ENCODE measurements around the gene LIN52.
"Not testable (repeated sequence)": the region's sequence is repeated elsewhere in the genome, so short reads cannot be mapped to it uniquely, and the experiment has no call there.

LIN52 gene

GRCh38 chr14:74111395-74112216 lies 26.9 kb downstream of the LIN52 start:
- not testable (repeated sequence) for DNase-seq

GRCh38 chr14:74125487-74125886 lies 40.7 kb downstream of the LIN52 start:
- not testable (repeated sequence) for DNase-seq

GRCh38 chr14:74126315-74127013 lies 41.7 kb downstream of the LIN52 start:
- no peak for DNase-seq

- no peak for DNase-seq
These were observed 42.9 kb downstream of the LIN52 start for GRCh38 chr14:74127634-74128033.

- no peak for DNase-seq
These were observed 49.2 kb downstream of the LIN52 start for GRCh38 chr14:74133833-74134481.

GRCh38 chr14:74134484-74134883 lies 49.7 kb downstream of the LIN52 start:
- DNase-seq = no peak

GRCh38 chr14:74135426-74135825 lies 50.7 kb downstream of the LIN52 start:
- DNase-seq = no peak

- no peak for DNase-seq
These were observed 55.7 kb downstream of the LIN52 start for GRCh38 chr14:74140374-74140850.

- DNase-seq = no peak
These were observed 56.9 kb downstream of the LIN52 start for GRCh38 chr14:74141703-74142102.

GRCh38 chr14:74142523-74142922 lies 57.8 kb downstream of the LIN52 start:
- no peak for DNase-seq

- no peak for DNase-seq
These were observed 60.0 kb downstream of the LIN52 start for GRCh38 chr14:74144789-74145188.

GRCh38 chr14:74147571-74147970 lies 62.8 kb downstream of the LIN52 start:
- no peak for DNase-seq

GRCh38 chr14:74148705-74149104 lies 63.9 kb downstream of the LIN52 start:
- DNase-seq = no peak

- DNase-seq = no peak
These were observed 70.5 kb downstream of the LIN52 start for GRCh38 chr14:74155287-74155686.

GRCh38 chr14:74155749-74156148 lies 71.0 kb downstream of the LIN52 start:
- DNase-seq = no peak

GRCh38 chr14:74160763-74161162 lies 76.0 kb downstream of the LIN52 start:
- no peak for DNase-seq

- DNase-seq = no peak
These were observed 76.9 kb downstream of the LIN52 start for GRCh38 chr14:74161526-74162158.

- no peak for DNase-seq
These were observed 85.2 kb downstream of the LIN52 start for GRCh38 chr14:74169906-74170305.

- DNase-seq = no peak
These were observed 91.6 kb downstream of the LIN52 start for GRCh38 chr14:74176400-74176793.

- no peak for DNase-seq
These were observed 95.1 kb downstream of the LIN52 start for GRCh38 chr14:74179856-74180255.

GRCh38 chr14:74190927-74191575 lies 106.3 kb downstream of the LIN52 start:
- no peak for DNase-seq

GRCh38 chr14:74194506-74195274 lies 109.9 kb downstream of the LIN52 start:
- DNase-seq = no peak
